Activated B cell treated with CpG ODN at 0.5 μM for 24 hours (primary cell): ENCODE results near the gene CNIH2. TPM values are rescaled to one million over a fixed set of nuclear protein-coding genes. Genes with fewer than 3 reads are reported as not detected.

Source experiments
- ATAC-seq: fragments of 200-7000 bp; cut with Tn5 transposase; one replicate; pipeline ENCODE4 v1.10.0; 2021; ENCODE audit warnings: low read depth, mild to moderate bottlenecking, moderate library complexity
- CTCF ChIA-PET: fragments of 350-600 bp; sonication (Branson Sonifier 250); formaldehyde crosslinking; loops from one replicate; lab custom pipeline; 2021; ENCODE audit warnings: antibody characterized with exemption; lab: Charles Lee
- POLR2A ChIA-PET: fragments of 350-600 bp; sonication (Branson Sonifier 250); formaldehyde crosslinking; loops from one replicate; lab custom pipeline; 2021; ENCODE audit warnings: antibody characterized with exemption; lab: Charles Lee
- DNase-seq: peaks from one replicate; pipeline ENCODE4 v3.0.0; 2022
- H3K27ac Mint-ChIP-seq: one replicate; pipeline ENCODE4 v1.8.0; 2020; ENCODE audit warnings: mixed read lengths
- H3K27me3 Mint-ChIP-seq: one replicate; pipeline ENCODE4 v1.8.0; 2021; ENCODE audit warnings: mixed read lengths
- H3K36me3 Mint-ChIP-seq: one replicate; pipeline ENCODE4 v1.8.0; 2021; ENCODE audit warnings: low read depth, mixed read lengths
- H3K4me1 Mint-ChIP-seq: one replicate; pipeline ENCODE4 v1.8.0; 2021; ENCODE audit warnings: mixed read lengths
- H3K4me3 Mint-ChIP-seq: one replicate; pipeline ENCODE4 v1.8.0; 2020; ENCODE audit warnings: mild to moderate bottlenecking, mixed read lengths
- H3K9me3 Mint-ChIP-seq: one replicate; pipeline ENCODE4 v1.8.0; 2020; ENCODE audit warnings: mixed read lengths
- CTCF ChIP-seq: fragments of 200-600 bp; IDR thresholded peaks from one replicate; pipeline ENCODE4 v1.8.0; 2022; ENCODE audit warnings: antibody characterized with exemption, mild to moderate bottlenecking
- intact Hi-C: fragments of 100-400 bp; cut with micrococcal nuclease; formaldehyde crosslinking; loops from one replicate; pipeline ENCODE4 v1.15.1; 2024
- total RNA-seq: library from RNA; stranded (reverse); gene quantifications from 2 replicates; pipeline ENCODE4 v1.2.3, GENCODE V29; 2022

The CNIH2 gene
- total RNA-seq, 1 donor from 2014 or later, result 0.93 TPM

- peaks cover 32% of the 10 kb centered on the region for H3K4me1 Mint-ChIP-seq
- CTCF ChIA-PET, result interaction anchor here (1.3 kb wide), 1 partner anchor 10 kb away, joined by 3 read pairs; no protein-coding TSS in a partner anchor
- no peaks in the 10 kb centered on the region for H3K36me3 Mint-ChIP-seq
- no peak for TF ChIP-seq CTCF
- intact Hi-C loops, result no loop called here
- ATAC-seq, result no peak
- no peaks in the 10 kb centered on the region for H3K9me3 Mint-ChIP-seq
- H3K4me3 Mint-ChIP-seq, result no peak overlapping the region
- H3K27me3 Mint-ChIP-seq, result no peaks in the 10 kb centered on the region
- DNase-seq, result no peak
- H3K27ac Mint-ChIP-seq, result no peak overlapping the region
- POLR2A ChIA-PET, result no interaction called here
These were observed 43.6 kb downstream of the CNIH2 start for GRCh38 chr11:66321606-66322005.

GRCh38 chr11:66322732-66323427 is 44.9 kb downstream of the CNIH2 start:
- CTCF ChIA-PET, result interaction anchor here (1.3 kb wide), 1 partner anchor 11 kb away, joined by 3 read pairs; no protein-coding TSS in a partner anchor
- H3K27me3 Mint-ChIP-seq, result no peaks in the 10 kb centered on the region
- DNase-seq (no peak), ATAC-seq (no peak)
- H3K4me3 Mint-ChIP-seq, result no peak overlapping the region
- H3K27ac Mint-ChIP-seq, result no peak overlapping the region
- intact Hi-C loops, result no loop called here
- peaks cover 29% of the 10 kb centered on the region for H3K4me1 Mint-ChIP-seq
- no peaks in the 10 kb centered on the region for H3K9me3 Mint-ChIP-seq
- TF ChIP-seq CTCF, result no peak
- POLR2A ChIA-PET, result no interaction called here
- H3K36me3 Mint-ChIP-seq, result no peaks in the 10 kb centered on the region

GRCh38 chr11:66323684-66324083 is 45.7 kb downstream of the CNIH2 start:
- ATAC-seq, result no peak
- no peak overlapping the region for H3K27ac Mint-ChIP-seq
- no peaks in the 10 kb centered on the region for H3K9me3 Mint-ChIP-seq
- H3K4me1 Mint-ChIP-seq, result peaks cover 28% of the 10 kb centered on the region
- CTCF ChIA-PET, result no interaction called here
- intact Hi-C loops, result no loop called here
- no peak for DNase-seq
- H3K4me3 Mint-ChIP-seq, result no peak overlapping the region
- no peaks in the 10 kb centered on the region for H3K36me3 Mint-ChIP-seq
- no peak for TF ChIP-seq CTCF
- no peaks in the 10 kb centered on the region for H3K27me3 Mint-ChIP-seq
- POLR2A ChIA-PET, result interaction anchor here (1.9 kb wide), 1 partner anchor 11 kb away, joined by 12 read pairs; no protein-coding TSS in a partner anchor

- no peaks in the 10 kb centered on the region for H3K27me3 Mint-ChIP-seq
- H3K9me3 Mint-ChIP-seq, result no peaks in the 10 kb centered on the region
- no peak for ATAC-seq
- CTCF ChIA-PET, result no interaction called here
- no peak overlapping the region for H3K27ac Mint-ChIP-seq
- DNase-seq, result no peak
- no peak overlapping the region for H3K4me3 Mint-ChIP-seq
- intact Hi-C loops, result no loop called here
- POLR2A ChIA-PET, result interaction anchor here (1.9 kb wide), 1 partner anchor 12 kb away, joined by 12 read pairs; no protein-coding TSS in a partner anchor
- no peaks in the 10 kb centered on the region for H3K36me3 Mint-ChIP-seq
- H3K4me1 Mint-ChIP-seq, result peaks cover 25% of the 10 kb centered on the region
- no peak for TF ChIP-seq CTCF
These were observed 46.7 kb downstream of the CNIH2 start for GRCh38 chr11:66324664-66325063.

- H3K36me3 Mint-ChIP-seq, result no peaks in the 10 kb centered on the region
- ATAC-seq (no peak), DNase-seq (no peak)
- no peaks in the 10 kb centered on the region for H3K9me3 Mint-ChIP-seq
- ChIA-PET POLR2A (interaction anchor here (1.9 kb wide), 1 partner anchor 13 kb away, joined by 12 read pairs; no protein-coding TSS in a partner anchor), CTCF (interaction anchor here (2.7 kb wide), 1 partner anchor 13 kb away, joined by 12 read pairs; no protein-coding TSS in a partner anchor)
- intact Hi-C loops, result no loop called here
- no peak overlapping the region for H3K27ac Mint-ChIP-seq
- peaks cover 22% of the 10 kb centered on the region for H3K4me1 Mint-ChIP-seq
- H3K4me3 Mint-ChIP-seq, result no peak overlapping the region
- no peak for TF ChIP-seq CTCF
- H3K27me3 Mint-ChIP-seq, result no peaks in the 10 kb centered on the region
These were observed 47.3 kb downstream of the CNIH2 start for GRCh38 chr11:66325263-66325671.
